Stimulated activated CD8-positive, alpha-beta memory T cell treated with anti-CD3 and anti-CD28 coated beads, Interleukin-4, amount 100 ng/mL, for 24 hours (primary cell): Measurements from ENCODE around the gene SNX6.
A peak's percentile ranks its signal among the peaks of the same experiment; 100 is the strongest.
"Not testable (repeated sequence)": the region's sequence is repeated elsewhere in the genome, so short reads cannot be mapped to it uniquely, and the experiment has no call there.

ENCODE experiments used
- DNase-seq: peaks from one replicate; pipeline ENCODE4 v3.0.0-alpha.2; 2020; ENCODE audit warnings: low read depth

The SNX6 gene

DNA sequence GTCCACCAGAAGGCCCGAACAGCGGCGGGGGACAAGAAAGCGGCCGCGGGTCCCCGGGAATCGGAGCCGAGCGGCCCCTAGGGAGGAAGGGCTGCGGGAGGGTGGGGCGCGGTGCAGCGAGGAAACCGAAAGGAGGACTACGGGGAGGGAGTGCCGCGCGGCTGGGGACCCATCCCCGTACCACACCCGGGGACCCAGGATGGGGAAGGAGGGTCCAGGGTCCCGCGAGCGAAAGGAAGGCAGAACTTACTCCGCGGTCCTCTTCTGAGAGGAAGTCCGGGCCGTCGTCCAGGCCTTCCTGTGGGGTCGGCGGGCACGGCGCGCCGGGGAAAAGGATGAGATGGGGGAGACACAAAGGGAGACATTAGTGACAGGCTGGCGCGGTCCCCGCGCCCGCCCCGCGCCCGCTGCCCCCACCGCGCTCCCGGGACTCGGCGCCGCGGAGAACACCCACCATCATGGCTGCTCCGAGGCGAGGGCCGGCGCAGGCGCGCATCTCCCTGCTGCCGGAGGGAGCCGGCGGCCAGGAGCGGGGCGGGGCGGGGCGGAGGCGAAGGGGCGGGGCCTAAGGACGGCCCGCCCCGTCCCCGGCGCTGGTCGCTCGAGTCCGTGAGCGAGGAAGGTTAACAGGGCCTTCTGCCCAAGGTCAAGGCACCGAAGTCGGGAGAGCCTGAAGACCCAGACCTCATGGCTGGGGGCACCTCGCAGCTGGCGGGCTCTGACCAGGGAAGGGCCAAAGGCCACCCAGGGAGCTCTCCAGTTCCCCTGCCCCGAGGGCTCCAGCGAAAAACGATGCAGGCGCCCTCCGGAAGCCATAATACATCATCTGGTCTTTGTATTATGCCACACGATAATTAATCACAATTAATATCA, at the start of gene SNX6:
Gene SNX6, minus strand, starts transcription at position 492 of the 873 bp plus-strand sequence. Its CDS starts 32 bp downstream, at position 460.
- DNase-seq, result peak; percentile 76

- no peak for DNase-seq
Observed at GRCh38 chr14:34678735-34679134, 48.8 kb upstream of the SNX6 start.

DNA sequence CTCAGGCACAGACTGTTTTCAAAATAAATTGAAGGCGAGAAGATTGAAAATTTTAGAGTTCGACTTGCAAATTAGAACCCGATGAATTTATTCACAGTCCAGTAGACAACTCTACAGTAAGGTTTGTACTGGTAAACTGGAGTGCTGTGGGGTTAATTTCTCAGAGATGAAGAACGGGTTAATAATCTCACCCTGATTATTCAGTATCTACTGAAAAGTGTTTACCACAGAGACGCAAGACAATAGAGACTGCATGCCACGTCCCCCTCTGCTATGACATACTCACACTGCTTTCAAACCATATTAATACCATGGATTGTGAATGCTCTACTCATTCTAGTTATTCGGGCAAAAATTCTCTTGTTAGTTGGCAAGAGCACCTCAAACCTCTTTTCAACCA, 48.4 kb upstream of the SNX6 start:
- DNase-seq, result no peak

DNA sequence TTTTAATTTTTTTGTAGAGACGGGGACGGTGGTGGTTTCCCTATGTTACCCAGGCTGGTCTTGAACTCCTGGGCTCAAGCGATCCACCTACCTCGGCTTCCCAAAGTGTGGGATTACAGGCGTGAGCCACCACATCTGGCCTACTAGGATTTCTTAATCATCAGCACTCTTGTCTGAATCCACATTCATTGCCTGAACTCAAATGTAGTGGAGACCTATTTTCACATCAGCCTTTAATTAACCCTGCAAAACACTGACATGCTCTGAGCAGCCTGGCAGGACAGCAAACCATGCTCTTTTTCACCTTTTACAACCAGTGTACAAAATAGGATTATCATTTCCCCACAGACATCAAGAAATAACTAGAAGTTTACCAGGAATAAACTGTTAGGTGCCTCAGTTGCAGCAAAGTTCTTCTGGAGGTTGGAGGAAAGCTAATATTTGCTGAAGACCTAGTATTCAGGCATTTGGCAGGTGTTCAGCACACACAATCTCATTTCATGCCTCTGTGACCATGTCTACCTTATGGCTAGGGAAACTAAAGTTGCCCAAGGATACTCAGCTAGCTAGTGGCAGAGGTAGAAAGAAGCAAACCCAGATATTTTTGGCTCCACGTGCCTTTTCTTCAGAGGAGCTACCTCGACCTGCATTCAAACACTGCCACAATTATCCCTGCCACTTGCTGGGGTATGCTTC, 46.7 kb upstream of the SNX6 start:
- DNase-seq, result no peak

DNA sequence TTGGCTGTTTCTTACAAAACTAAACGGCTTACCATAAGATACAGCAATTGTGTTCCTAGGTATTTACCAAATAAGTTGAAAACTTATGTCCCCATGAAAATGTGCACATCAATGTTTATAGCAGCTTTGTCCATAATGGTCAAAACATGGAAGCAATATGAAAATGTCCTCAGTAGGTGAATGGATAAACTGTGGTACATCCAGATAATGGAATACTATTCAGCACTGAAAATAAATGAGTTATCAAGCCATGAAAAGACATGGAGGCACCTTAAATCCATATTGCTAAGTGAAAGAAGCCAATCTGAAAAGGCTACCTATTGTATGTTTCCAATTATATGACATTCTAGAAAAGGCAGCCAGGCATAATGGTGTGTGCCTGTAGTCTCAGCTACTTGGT, 43.8 kb upstream of the SNX6 start:
- DNase-seq, result no peak

DNA sequence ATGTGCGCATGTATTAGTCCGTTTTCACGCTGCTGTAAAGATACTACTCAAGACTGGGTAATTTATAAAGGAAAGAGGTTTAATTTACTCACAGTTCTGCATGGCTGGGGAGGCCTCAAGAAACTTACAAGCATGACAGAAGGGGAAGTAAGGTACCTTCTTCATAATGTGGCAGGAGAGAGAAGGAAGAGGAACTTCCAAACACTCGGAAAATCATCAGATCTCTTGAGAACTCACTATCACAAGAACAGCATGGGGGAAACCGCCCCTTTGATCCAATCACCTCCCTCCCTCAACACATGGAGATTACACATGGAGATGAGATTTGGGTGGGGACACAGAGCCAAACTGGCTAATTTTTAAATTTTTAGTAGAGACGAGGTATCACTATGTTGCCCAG, 41.8 kb upstream of the SNX6 start:
- no peak for DNase-seq

DNA sequence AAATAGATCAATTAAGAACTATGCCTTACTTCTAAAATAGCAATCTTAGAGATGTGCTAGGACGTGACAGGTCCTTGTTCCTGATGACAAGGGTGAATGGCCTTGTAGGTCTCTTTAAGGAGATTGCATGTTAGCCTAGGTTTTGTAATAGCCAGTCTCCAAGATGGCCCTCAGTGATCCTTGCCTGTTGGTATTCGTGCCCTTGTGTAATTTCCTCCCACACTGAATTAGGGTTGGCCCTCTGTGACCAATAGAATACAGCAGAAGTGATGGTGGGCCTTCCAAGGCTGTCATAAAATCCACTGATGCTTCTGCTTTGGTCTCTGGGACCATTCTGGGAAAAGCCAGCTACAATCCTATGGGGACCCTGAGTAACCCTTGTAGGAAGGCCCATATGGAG, 38.2 kb upstream of the SNX6 start:
- DNase-seq, result no peak

GRCh38 chr14:34667007-34667406, 37.1 kb upstream of the SNX6 start:
- no peak for DNase-seq

- no peak for DNase-seq
Observed at GRCh38 chr14:34665785-34666435, 36.0 kb upstream of the SNX6 start.

DNA sequence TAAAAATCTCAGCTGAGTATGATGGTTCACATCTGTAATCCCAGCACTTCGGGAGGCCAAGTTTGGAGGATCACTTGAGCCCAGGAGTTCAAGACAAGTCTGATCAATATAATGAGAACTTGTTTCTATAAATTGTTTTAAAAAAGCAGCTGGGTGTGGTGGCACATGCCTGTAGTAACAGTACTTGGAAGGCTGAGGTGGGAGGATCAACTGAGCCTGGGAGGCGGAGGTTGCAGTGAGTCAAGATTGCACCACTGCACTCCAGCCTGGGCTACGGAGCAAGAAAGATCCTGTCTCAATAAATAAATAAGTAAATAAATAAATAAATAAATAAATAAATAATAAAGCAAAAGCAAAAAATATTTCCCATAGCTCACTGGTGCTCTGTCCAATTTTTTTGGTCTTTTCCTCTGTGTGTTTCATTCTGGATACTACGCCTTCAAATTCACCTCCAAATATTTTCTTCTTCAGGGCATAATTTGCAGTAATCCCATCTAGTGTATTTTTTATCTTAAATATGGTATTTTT, 32.7 kb upstream of the SNX6 start:
- DNase-seq, result no peak

GRCh38 chr14:34660796-34661195, 30.8 kb upstream of the SNX6 start:
- DNase-seq, result no peak

DNA sequence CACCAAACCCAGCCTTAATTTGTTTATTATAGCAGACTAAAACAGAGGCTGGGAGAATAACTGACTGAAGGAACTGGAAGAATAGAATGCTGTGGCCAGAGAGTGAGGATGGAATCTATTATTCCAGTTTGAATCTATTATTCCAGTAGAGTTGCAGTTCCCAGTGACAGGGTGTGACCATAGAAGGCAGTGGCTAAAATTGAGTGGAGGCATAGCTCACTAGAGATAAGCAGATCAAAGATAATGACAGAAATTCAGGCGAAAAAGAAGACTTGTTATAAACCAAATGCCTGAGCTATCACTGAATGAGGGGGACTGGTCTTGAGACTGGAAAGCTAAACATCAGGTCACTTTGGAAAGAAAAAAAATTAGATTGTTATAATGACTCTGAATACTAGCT, 26.0 kb upstream of the SNX6 start:
- no peak for DNase-seq

DNA sequence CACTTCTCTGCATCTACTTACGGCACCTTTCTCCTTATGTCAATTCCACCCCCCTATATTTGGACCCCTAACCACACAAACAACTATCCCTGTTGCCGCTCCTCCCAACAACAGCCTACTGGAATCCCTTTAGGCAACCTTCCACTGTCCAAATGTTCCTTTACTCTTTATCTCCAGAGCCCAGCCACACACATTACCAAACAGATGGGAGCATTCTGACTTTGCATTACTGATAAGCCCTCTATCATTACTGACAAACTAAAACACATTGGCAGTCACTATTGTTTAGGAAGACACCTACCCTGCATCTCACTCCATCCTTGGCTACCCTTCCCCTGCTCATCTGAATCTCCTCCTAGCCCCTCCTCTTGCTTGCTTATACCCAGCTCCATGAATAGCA, 23.1 kb upstream of the SNX6 start:
- DNase-seq, result not testable (repeated sequence)

DNA sequence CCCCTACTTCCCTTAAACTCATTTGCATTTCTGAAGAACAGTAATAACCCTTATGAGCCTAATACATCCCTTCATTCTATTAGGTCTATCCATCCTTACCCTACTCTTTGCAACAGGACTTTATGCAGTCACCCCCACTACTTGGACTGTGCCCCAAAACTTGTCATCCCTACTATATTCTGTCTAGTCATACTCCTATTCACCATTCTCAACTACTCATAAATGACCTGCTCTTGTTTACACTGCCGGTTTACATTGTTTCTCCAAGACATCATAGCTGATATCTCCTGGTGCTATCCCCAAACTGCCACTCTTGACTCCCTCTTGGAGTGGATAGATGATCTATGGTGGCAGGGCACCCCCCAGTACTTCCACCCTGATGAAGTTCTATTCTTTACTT, 22.4 kb upstream of the SNX6 start:
- DNase-seq, result not testable (repeated sequence)

GRCh38 chr14:34650786-34651584, 21.0 kb upstream of the SNX6 start:
- DNase-seq, result no peak

DNA sequence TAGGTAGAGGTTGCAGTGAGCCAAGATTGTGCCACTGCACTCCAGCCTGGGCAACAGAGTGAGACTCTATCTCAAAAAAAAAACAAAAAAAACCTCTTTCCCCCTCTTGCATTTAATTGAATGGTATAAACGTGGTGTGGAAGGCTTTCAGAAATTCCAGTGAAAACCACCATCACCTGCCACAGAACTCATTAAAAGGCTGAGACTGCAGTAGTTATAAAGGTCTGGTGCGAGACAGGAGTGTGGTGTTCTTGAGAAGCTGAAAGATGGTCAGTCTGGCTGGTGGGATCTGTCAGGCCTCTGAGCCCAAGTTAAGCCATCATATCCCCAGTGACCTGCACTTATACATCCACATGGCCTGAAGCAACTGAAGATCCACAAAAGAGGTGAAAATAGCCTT, 20.1 kb upstream of the SNX6 start:
- DNase-seq, result not testable (repeated sequence)

DNA sequence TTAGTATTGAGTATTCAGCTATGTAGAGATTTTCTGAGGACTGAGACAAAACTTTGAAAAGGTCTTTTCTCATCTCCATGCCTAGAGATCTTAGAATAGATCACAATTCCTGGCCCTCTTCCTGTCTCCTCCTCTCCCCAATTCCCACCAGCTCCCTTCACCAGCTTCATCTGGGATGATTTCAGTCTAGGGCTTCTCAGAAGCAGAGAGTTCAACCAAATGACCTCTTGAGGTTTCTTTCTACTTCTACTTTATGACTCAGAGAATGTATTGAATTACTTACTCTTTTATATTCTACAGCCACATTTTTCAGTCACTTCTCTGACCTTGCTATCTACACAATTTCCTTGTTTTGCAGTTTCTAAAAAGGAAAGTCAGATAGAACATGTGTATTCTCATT, 19.4 kb upstream of the SNX6 start:
- DNase-seq, result no peak

DNA sequence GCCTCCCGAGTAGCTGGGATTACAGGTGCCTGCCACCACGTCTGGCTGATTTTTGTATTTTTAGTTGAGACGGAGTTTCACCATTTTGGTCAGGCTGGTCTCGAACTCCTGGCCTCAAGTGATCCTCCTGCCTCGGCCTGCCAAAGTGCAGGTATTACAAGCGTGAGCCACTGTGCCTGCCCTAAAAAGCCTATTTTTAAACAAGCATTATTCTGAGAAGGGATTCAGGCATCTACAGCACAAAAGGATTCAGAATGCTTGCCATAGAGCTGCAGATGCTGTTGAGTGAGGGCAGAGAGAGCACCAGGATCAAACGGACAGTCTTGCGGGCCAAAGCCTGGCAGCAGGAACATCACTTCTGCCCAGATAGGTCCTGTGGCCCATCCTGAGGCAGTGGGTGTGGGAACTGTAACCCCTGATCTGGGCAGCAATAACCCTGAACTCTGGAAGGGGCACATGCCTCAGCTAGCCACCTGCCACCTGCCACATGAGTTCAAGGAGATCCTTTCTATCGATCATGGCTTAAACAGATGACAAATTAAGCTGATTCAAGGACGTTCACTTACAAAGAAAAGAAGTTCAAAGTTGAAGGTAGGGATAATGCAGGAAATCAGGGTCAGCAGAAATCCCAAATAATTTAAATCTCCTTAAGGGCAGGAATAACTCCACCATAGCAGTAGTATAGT, 16.8 kb upstream of the SNX6 start:
- DNase-seq, result no peak

DNA sequence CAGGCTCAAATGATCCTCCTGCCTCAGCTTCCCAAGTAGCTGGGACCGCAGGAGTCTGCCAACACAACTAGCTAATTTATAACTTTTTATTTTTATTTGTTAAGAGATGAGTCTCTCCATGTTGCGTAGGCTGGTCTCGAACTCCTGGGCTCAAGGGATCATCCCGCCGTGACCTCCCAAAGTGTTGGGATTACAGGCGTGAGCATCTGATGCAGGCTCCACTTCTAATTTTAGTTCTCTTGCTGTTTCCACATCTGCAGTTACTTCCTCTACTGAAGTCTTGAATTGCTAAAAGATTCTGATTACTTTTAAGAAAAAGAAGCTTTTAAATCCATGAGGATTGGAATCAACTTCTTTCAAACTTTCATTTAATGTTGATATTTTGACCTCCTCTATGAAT, 13.4 kb upstream of the SNX6 start:
- DNase-seq, result no peak

DNA sequence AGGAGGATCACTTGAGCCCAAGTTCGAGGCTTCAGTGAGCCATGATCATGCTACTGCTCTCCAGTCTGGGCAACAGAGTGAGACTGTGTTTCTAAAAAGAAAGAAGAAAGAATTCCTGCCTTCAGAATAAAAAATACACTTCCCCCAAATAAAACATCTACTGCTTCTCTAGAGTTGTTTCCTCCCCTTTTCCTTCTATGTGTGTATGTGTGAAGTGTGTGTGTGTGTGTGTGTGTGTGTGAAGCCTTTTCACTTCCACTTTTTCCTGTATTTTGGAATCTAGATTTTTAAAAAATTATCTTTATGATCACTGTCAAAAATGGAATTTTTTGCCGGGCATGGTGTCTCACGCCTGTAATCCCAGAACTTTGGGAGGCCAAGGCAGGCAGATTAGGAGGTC, 12.6 kb upstream of the SNX6 start:
- DNase-seq, result no peak

DNA sequence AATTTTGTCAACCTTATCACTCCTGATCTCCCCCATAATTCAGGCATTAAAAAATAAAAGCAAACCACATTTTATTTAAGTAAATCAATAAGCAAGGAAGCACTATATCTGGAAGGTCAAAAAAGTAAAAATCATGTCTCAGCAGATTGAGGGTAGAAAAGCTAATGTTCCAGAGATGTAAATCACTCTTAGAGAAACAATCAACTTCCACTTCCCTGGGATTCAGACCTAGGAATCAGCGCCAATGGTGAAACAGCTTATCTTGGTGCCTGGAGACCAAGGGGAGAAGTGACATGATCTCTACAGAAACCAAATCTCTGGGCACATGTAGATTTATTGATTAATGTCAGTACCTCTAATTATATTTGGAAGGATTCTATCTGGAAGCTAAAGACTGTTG, 10.9 kb upstream of the SNX6 start:
- no peak for DNase-seq
